Mesodermal cell (in vitro differentiated cells): ENCODE data around the gene DCDC2.
A peak's percentile ranks its signal among the peaks of the same experiment; 100 is the strongest.

Source experiments
- H3K27ac ChIP-seq: 2 replicates; pipeline ENCODE4 v1.7.0; 2013; ENCODE audit warnings: mild to moderate bottlenecking, low read depth, low read length, moderate library complexity; ENCODE audit not compliant: severe bottlenecking
- H3K36me3 ChIP-seq: 2 replicates; pipeline ENCODE4 v1.7.1; 2013; ENCODE audit warnings: mild to moderate bottlenecking, low read length, moderate library complexity; ENCODE audit not compliant: control insufficient read depth, insufficient read depth
- H3K4me1 ChIP-seq: one replicate; pipeline ENCODE4 v1.7.1; 2013; ENCODE audit warnings: mild to moderate bottlenecking, low read length; ENCODE audit not compliant: insufficient read depth, control insufficient read depth, poor library complexity, severe bottlenecking
- H3K4me3 ChIP-seq: 2 replicates; pipeline ENCODE4 v1.7.0; 2013; ENCODE audit warnings: low read length, control low read depth, mild to moderate bottlenecking; ENCODE audit not compliant: insufficient read depth, poor library complexity, severe bottlenecking; ENCODE audit errors: extremely low read depth
- H3K9me3 ChIP-seq: 2 replicates; pipeline ENCODE4 v1.7.1; 2013; ENCODE audit warnings: mild to moderate bottlenecking, low read length, moderate library complexity; ENCODE audit not compliant: control insufficient read depth
- WGBS, 2 experiments: methylation state at CpG; one replicate each; pipeline ENCODE4 v1.1.5; 2013; ENCODE audit warnings: missing lambda C conversion rate in 2 of 2; ENCODE audit not compliant: insufficient coverage in 2 of 2; 5-methylcytosine and 5-hydroxymethylcytosine counted together

The DCDC2 gene

GRCh38 chr6:24125980-24126379, 231.9 kb downstream of the DCDC2 start, which contains the start of gene NRSN1:
TSS of gene NRSN1 (plus strand) at chr6:24126215. CDS start at chr6:24134328, 8,113 bp downstream.
- H3K27ac ChIP-seq = no peak within 1 kb of the TSS
- peaks cover 5% of the 10 kb centered on the region for H3K4me1 ChIP-seq
- no peaks in the 10 kb centered on the region for H3K9me3 ChIP-seq
- H3K4me3 ChIP-seq = peak within 1 kb of the TSS; percentile 25
- 1 to 2% methylated on average over 23 to 28 of the region's 37 CpGs for WGBS, 2 experiments
- H3K36me3 ChIP-seq = no peaks in the 10 kb centered on the region

- peaks cover 5% of the 10 kb centered on the region for H3K4me1 ChIP-seq
- H3K27ac ChIP-seq = no peak overlapping the region
- H3K9me3 ChIP-seq = no peaks in the 10 kb centered on the region
- H3K36me3 ChIP-seq = no peaks in the 10 kb centered on the region
- H3K4me3 ChIP-seq = no peak overlapping the region
- 75 to 81% methylated on average over 6 to 7 of the region's 7 CpGs for WGBS, 2 experiments
These were observed 235.7 kb downstream of the DCDC2 start for GRCh38 chr6:24122139-24122538.
